Activated naive CD4-positive, alpha-beta T cell treated with anti-CD3 and anti-CD28 coated beads, Interleukin-2, amount 50 U/mL, for 72 hours (primary cell): Measurements from ENCODE around the gene ITM2B. TPM values are rescaled to one million over a fixed set of nuclear protein-coding genes. Genes with fewer than 3 reads are reported as not detected.
A peak's percentile ranks its signal among the peaks of the same experiment; 100 is the strongest.
"Not testable (repeated sequence)": the region's sequence is repeated elsewhere in the genome, so short reads cannot be mapped to it uniquely, and the experiment has no call there.

ENCODE experiments used
- ATAC-seq, 2 donors: fragments of 150-1000 bp; cut with Tn5 transposase; 2 replicates each; pipeline ENCODE4 v1.10.0; 2021; ENCODE audit warnings: mild to moderate bottlenecking in 2 of 2, moderate library complexity in 2 of 2
- DNase-seq, 2 donors: peaks; one replicate each; pipeline ENCODE4 v3.0.0; 2021 to 2022; ENCODE audit warnings: low spot score in 2 of 2
- H3K27ac Mint-ChIP-seq, 2 donors: one replicate each; pipeline ENCODE4 v1.8.0; 2022; ENCODE audit warnings: mild to moderate bottlenecking in 2 of 2, mixed read lengths in 2 of 2
- H3K36me3 Mint-ChIP-seq, 2 donors: one replicate each; pipeline ENCODE4 v1.8.0; 2022; ENCODE audit warnings: mixed read lengths in 2 of 2
- H3K9me3 Mint-ChIP-seq, 2 donors: one replicate each; pipeline ENCODE4 v1.8.0; 2022; ENCODE audit warnings: mixed read lengths in 2 of 2
- total RNA-seq, 2 donors: library from RNA; stranded (reverse); gene quantifications; one replicate each; pipeline ENCODE4 v1.2.3, GENCODE V29; 2022

Gene ITM2B
- total RNA-seq, 2 donors from 2014 or later = 72.8 to 146 TPM

- Mint-ChIP-seq H3K27ac (peak overlapping the region; percentile 88 to 93), H3K36me3 (peaks cover 0 to 23% of the 10 kb centered on the region in 2 donors)
- peak in 1 of 2 donors; percentile 39 for DNase-seq
Observed at GRCh38 chr13:48220592-48220980, 12.4 kb upstream of the ITM2B start.

GRCh38 chr13:48220981-48221685 is 11.9 kb upstream of the ITM2B start:
- DNase-seq (no peak), ATAC-seq (peak; percentile 12 to 24)
- H3K27ac Mint-ChIP-seq = peak overlapping the region; percentile 88 to 93
- H3K9me3 Mint-ChIP-seq = peaks cover 0 to 7% of the 10 kb centered on the region in 2 donors
- peaks cover 0 to 18% of the 10 kb centered on the region in 2 donors for H3K36me3 Mint-ChIP-seq

More at GRCh38 chr13:48220592-48220980, 12.4 kb upstream of the ITM2B start:
- peak; percentile 88 for ATAC-seq
- H3K9me3 Mint-ChIP-seq = peaks cover 0 to 7% of the 10 kb centered on the region in 2 donors

- Mint-ChIP-seq H3K27ac (peak overlapping the region; percentile 41 to 88), H3K36me3 (peaks cover 0 to 14% of the 10 kb centered on the region in 2 donors), H3K9me3 (peaks cover 0 to 7% of the 10 kb centered on the region in 2 donors)
- DNase-seq (no peak), ATAC-seq (no peak)
Observed at GRCh38 chr13:48221686-48222187, 11.3 kb upstream of the ITM2B start.

GRCh38 chr13:48222358-48223301 is 10.4 kb upstream of the ITM2B start:
- Mint-ChIP-seq H3K27ac (peak overlapping the region; percentile 41 to 88), H3K36me3 (peaks cover 0 to 5% of the 10 kb centered on the region in 2 donors), H3K9me3 (peaks cover 0 to 1% of the 10 kb centered on the region in 2 donors)
- DNase-seq = no peak
- ATAC-seq = peak; percentile 53 to 64

- DNase-seq (no peak), ATAC-seq (no peak)
- Mint-ChIP-seq H3K9me3 (no peaks in the 10 kb centered on the region), H3K27ac (no peak overlapping the region), H3K36me3 (no peaks in the 10 kb centered on the region)
Observed at GRCh38 chr13:48224701-48225100, 8.3 kb upstream of the ITM2B start.

- no peak for ATAC-seq
- H3K27ac Mint-ChIP-seq = no peak overlapping the region
- no peak for DNase-seq
- no peaks in the 10 kb centered on the region for H3K9me3 Mint-ChIP-seq
- peaks cover 0 to 16% of the 10 kb centered on the region in 2 donors for H3K36me3 Mint-ChIP-seq
Observed at GRCh38 chr13:48230541-48230940, 2.5 kb upstream of the ITM2B start.

GRCh38 chr13:48231080-48231479 is 1.9 kb upstream of the ITM2B start:
- no peak for DNase-seq
- Mint-ChIP-seq H3K27ac (peak overlapping the region in 1 of 2 donors; percentile 91), H3K36me3 (peaks cover 0 to 16% of the 10 kb centered on the region in 2 donors), H3K9me3 (no peaks in the 10 kb centered on the region)
- no peak for ATAC-seq

- peak overlapping the region; percentile 91 to 97 for H3K27ac Mint-ChIP-seq
- DNase-seq = no peak
- peaks cover 0 to 16% of the 10 kb centered on the region in 2 donors for H3K36me3 Mint-ChIP-seq
- no peak for ATAC-seq
- H3K9me3 Mint-ChIP-seq = no peaks in the 10 kb centered on the region
Observed at GRCh38 chr13:48231933-48232332, 1.1 kb upstream of the ITM2B start.

GRCh38 chr13:48232420-48233045 is 473 bp upstream of the ITM2B start:
- ATAC-seq (peak in 1 of 2 donors; percentile 26), DNase-seq (no peak)
- H3K36me3 Mint-ChIP-seq = peaks cover 0 to 16% of the 10 kb centered on the region in 2 donors
- no peaks in the 10 kb centered on the region for H3K9me3 Mint-ChIP-seq
- peak overlapping the region; percentile 91 to 97 for H3K27ac Mint-ChIP-seq

- DNase-seq (no peak), ATAC-seq (peak; percentile 21 to 25)
- Mint-ChIP-seq H3K36me3 (peaks cover 0 to 16% of the 10 kb centered on the region in 2 donors), H3K9me3 (no peaks in the 10 kb centered on the region), H3K27ac (peak overlapping the region; percentile 91 to 94)
Observed at GRCh38 chr13:48233889-48234488, 983 bp downstream of the ITM2B start.

GRCh38 chr13:48234566-48235340 is 1.7 kb downstream of the ITM2B start:
- no peaks in the 10 kb centered on the region for H3K9me3 Mint-ChIP-seq
- H3K36me3 Mint-ChIP-seq = peaks cover 0 to 16% of the 10 kb centered on the region in 2 donors
- ATAC-seq (peak; percentile 41 to 54), DNase-seq (no peak)
- peak overlapping the region; percentile 63 to 91 for H3K27ac Mint-ChIP-seq

- DNase-seq (no peak), ATAC-seq (peak; percentile 13 to 38)
- H3K36me3 Mint-ChIP-seq = peaks cover 4 to 16% of the 10 kb centered on the region in 2 donors
- no peaks in the 10 kb centered on the region for H3K9me3 Mint-ChIP-seq
- H3K27ac Mint-ChIP-seq = peak overlapping the region; percentile 63 to 91
Observed at GRCh38 chr13:48235341-48236135, 2.5 kb downstream of the ITM2B start.

GRCh38 chr13:48236528-48237353 is 3.7 kb downstream of the ITM2B start:
- DNase-seq (no peak), ATAC-seq (no peak)
- Mint-ChIP-seq H3K9me3 (no peaks in the 10 kb centered on the region), H3K36me3 (peaks cover 5 to 16% of the 10 kb centered on the region in 2 donors), H3K27ac (no peak overlapping the region)

- not testable (repeated sequence) for ATAC-seq, DNase-seq, H3K9me3 Mint-ChIP-seq, H3K36me3 Mint-ChIP-seq, H3K27ac Mint-ChIP-seq
Observed at GRCh38 chr13:48239369-48239768, 6.4 kb downstream of the ITM2B start.
